HEK293 (cell line): Measurements from ENCODE around the gene RYR2.

Source experiments
- CTCF ChIA-PET: fragments of 350-600 bp; formaldehyde crosslinking; extraction: SDS; loops from one replicate; lab custom pipeline; 2021; ENCODE audit warnings: antibody characterized with exemption; lab: Yijun Ruan, JAX
- POLR2A ChIA-PET: fragments of 300-600 bp; formaldehyde crosslinking; extraction: SDS; loops from one replicate; lab custom pipeline; 2020; ENCODE audit warnings: antibody characterized with exemption, inconsistent platforms; lab: Yijun Ruan, JAX
- H3K27ac ChIP-seq: fragments of 200-500 bp; sonication (Bioruptor generic); 2 replicates; pipeline ENCODE4 v1.5.1; 2014; ENCODE audit warnings: low read depth, low read length, control low read depth, inconsistent platforms; ENCODE audit errors: extremely low read depth
- H3K36me3 ChIP-seq, 2 experiments: fragments of 200-500 bp in 1 of 2; sonication (Bioruptor generic) in 1 of 2; 1 replicate in 1 of 2; 2 replicates in 1 of 2; pipeline ENCODE4 v1.5.1; 2014 to 2017; ENCODE audit warnings: inconsistent platforms in 2 of 2, low read length in 2 of 2; ENCODE audit not compliant: control insufficient read depth in 2 of 2, insufficient read depth in 1 of 2
- H3K4me1 ChIP-seq: fragments of 200-500 bp; sonication (Bioruptor generic); 2 replicates; pipeline ENCODE4 v1.5.1; 2014; ENCODE audit warnings: mild to moderate bottlenecking, low read length, inconsistent platforms; ENCODE audit not compliant: control insufficient read depth, insufficient read depth
- H3K4me3 ChIP-seq: 2 replicates; pipeline ENCODE4 v1.5.1; 2011; ENCODE audit warnings: low read depth, mild to moderate bottlenecking, control low read depth, low read length, moderate library complexity
- H3K9me3 ChIP-seq: fragments of 200-500 bp; sonication (Bioruptor generic); 2 replicates; pipeline ENCODE4 v1.5.1; 2014; ENCODE audit warnings: low read depth, low read length, inconsistent platforms; ENCODE audit not compliant: control insufficient read depth, insufficient read depth
- GFI1B ChIP-seq: fragments of 450-650 bp; formaldehyde crosslinking; IDR thresholded peaks from 2 replicates; pipeline ENCODE4 v1.5.1; 2016; ENCODE audit warnings: missing biosample characterization, missing genetic modification characterization
- KLF8 ChIP-seq: fragments of 450-650 bp; formaldehyde crosslinking; IDR thresholded peaks from 2 replicates; pipeline ENCODE4 v1.5.1; 2016; ENCODE audit warnings: missing biosample characterization, missing genetic modification characterization
- SCRT1 ChIP-seq: fragments of 450-650 bp; formaldehyde crosslinking; IDR thresholded peaks from 2 replicates; pipeline ENCODE4 v1.5.1; 2016; ENCODE audit warnings: missing biosample characterization, missing genetic modification characterization, borderline replicate concordance
- SCRT2 ChIP-seq: fragments of 450-650 bp; formaldehyde crosslinking; IDR thresholded peaks from 2 replicates; pipeline ENCODE4 v1.5.1; 2016; ENCODE audit warnings: missing biosample characterization, missing genetic modification characterization
- ZNF366 ChIP-seq: fragments of 450-650 bp; formaldehyde crosslinking; conservative IDR thresholded peaks from 2 replicates; pipeline ENCODE4 v1.5.1; 2016; ENCODE audit warnings: missing biosample characterization, missing genetic modification characterization
- ZNF404 ChIP-seq: fragments of 450-650 bp; formaldehyde crosslinking; IDR thresholded peaks from 2 replicates; pipeline ENCODE4 v1.5.1; 2017; ENCODE audit warnings: missing biosample characterization, missing genetic modification characterization
- ZNF433 ChIP-seq: fragments of 450-650 bp; formaldehyde crosslinking; IDR thresholded peaks from 2 replicates; pipeline ENCODE4 v1.5.1; 2016; ENCODE audit warnings: missing biosample characterization, missing genetic modification characterization, low read depth
- ZNF549 ChIP-seq: fragments of 450-650 bp; IDR thresholded peaks from 2 replicates; pipeline ENCODE4 v1.5.1; 2018; ENCODE audit warnings: missing biosample characterization, missing genetic modification characterization, mild to moderate bottlenecking, inconsistent platforms, moderate library complexity
- ZNF664 ChIP-seq: fragments of 450-650 bp; formaldehyde crosslinking; IDR thresholded peaks from 2 replicates; pipeline ENCODE4 v1.5.1; 2016; ENCODE audit warnings: missing biosample characterization, missing genetic modification characterization
- ZNF707 ChIP-seq: fragments of 450-650 bp; formaldehyde crosslinking; IDR thresholded peaks from 2 replicates; pipeline ENCODE4 v1.5.1; 2016; ENCODE audit warnings: missing biosample characterization, missing genetic modification characterization
- ZNF776 ChIP-seq: fragments of 450-650 bp; formaldehyde crosslinking; IDR thresholded peaks from 2 replicates; pipeline ENCODE4 v1.5.0; 2017; ENCODE audit warnings: missing biosample characterization, missing genetic modification characterization, borderline replicate concordance
- ZSCAN30 ChIP-seq: fragments of 450-650 bp; IDR thresholded peaks from 2 replicates; pipeline ENCODE4 v1.5.1; 2018; ENCODE audit warnings: missing biosample characterization, mild to moderate bottlenecking, missing genetic modification characterization, moderate library complexity
- TF ChIP-seq, protein P1 (sequence below): fragments of 450-650 bp; formaldehyde crosslinking; IDR thresholded peaks from 2 replicates; pipeline ENCODE4 v1.5.1; 2016; ENCODE audit warnings: missing biosample characterization, missing genetic modification characterization
- TF ChIP-seq, protein P2 (sequence below): fragments of 450-650 bp; formaldehyde crosslinking; IDR thresholded peaks from 2 replicates; pipeline ENCODE4 v1.5.1; 2016; ENCODE audit warnings: missing biosample characterization, missing genetic modification characterization
- TF ChIP-seq, protein P3 (sequence below): fragments of 450-650 bp; formaldehyde crosslinking; IDR thresholded peaks from 2 replicates; pipeline ENCODE4 v1.5.1; 2016; ENCODE audit warnings: missing biosample characterization, missing genetic modification characterization
- TF ChIP-seq, protein P4 (sequence below): fragments of 450-650 bp; formaldehyde crosslinking; IDR thresholded peaks from 2 replicates; pipeline ENCODE4 v1.5.1; 2016; ENCODE audit warnings: missing biosample characterization, missing genetic modification characterization
- TF ChIP-seq, protein P5 (sequence below): fragments of 450-650 bp; formaldehyde crosslinking; IDR thresholded peaks from 2 replicates; pipeline ENCODE4 v1.5.1; 2016; ENCODE audit warnings: missing biosample characterization, missing genetic modification characterization

RYR2 gene

DNA sequence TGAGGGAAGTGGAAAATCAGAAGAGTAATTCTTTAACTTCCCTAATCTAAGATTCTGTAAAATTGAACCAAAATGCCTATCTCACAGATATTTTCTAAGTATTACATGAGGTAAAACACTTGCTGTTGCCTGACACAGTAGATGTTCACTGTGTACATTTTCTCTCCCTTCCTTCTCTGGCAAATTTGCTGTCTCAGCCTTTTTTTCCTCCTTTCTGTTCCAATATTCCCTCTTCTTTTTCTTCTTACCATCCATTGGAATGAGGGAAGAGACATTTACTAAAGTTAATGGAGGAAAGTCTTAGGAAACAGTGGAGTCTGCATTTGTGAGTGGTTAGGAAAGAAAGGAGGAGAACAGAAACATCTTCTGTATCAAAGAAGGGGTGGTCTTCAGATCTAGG is 608.8 kb downstream of the RYR2 start:
- Histone ChIP-seq H3K4me1 (no peaks in the 10 kb centered on the region), H3K36me3 (no peaks in the 10 kb centered on the region), H3K4me3 (no peak overlapping the region), H3K27ac (no peak overlapping the region), H3K9me3 (no peaks in the 10 kb centered on the region)
- ChIA-PET CTCF (no interaction called here), POLR2A (no interaction called here)
- TF ChIP-seq, protein P1, sequence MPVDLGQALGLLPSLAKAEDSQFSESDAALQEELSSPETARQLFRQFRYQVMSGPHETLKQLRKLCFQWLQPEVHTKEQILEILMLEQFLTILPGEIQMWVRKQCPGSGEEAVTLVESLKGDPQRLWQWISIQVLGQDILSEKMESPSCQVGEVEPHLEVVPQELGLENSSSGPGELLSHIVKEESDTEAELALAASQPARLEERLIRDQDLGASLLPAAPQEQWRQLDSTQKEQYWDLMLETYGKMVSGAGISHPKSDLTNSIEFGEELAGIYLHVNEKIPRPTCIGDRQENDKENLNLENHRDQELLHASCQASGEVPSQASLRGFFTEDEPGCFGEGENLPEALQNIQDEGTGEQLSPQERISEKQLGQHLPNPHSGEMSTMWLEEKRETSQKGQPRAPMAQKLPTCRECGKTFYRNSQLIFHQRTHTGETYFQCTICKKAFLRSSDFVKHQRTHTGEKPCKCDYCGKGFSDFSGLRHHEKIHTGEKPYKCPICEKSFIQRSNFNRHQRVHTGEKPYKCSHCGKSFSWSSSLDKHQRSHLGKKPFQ (tag by site-specific recombination) = no peak
- TF ChIP-seq, protein P2, sequence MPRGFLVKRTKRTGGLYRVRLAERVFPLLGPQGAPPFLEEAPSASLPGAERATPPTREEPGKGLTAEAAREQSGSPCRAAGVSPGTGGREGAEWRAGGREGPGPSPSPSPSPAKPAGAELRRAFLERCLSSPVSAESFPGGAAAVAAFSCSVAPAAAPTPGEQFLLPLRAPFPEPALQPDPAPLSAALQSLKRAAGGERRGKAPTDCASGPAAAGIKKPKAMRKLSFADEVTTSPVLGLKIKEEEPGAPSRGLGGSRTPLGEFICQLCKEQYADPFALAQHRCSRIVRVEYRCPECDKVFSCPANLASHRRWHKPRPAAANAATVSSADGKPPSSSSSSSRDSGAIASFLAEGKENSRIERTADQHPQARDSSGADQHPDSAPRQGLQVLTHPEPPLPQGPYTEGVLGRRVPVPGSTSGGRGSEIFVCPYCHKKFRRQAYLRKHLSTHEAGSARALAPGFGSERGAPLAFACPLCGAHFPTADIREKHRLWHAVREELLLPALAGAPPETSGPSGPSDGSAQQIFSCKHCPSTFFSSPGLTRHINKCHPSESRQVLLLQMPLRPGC (tag by site-specific recombination) = no peak
- TF ChIP-seq ZNF664 (tag by site-specific recombination) (no peak), ZNF433 (tag by site-specific recombination) (no peak), ZNF366 (tag by site-specific recombination) (no peak), ZNF404 (no peak), GFI1B (no peak), ZNF707 (tag by site-specific recombination) (no peak)
- TF ChIP-seq, protein P3, sequence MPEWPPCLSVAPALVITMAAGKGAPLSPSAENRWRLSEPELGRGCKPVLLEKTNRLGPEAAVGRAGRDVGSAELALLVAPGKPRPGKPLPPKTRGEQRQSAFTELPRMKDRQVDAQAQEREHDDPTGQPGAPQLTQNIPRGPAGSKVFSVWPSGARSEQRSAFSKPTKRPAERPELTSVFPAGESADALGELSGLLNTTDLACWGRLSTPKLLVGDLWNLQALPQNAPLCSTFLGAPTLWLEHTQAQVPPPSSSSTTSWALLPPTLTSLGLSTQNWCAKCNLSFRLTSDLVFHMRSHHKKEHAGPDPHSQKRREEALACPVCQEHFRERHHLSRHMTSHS (tag by site-specific recombination) = no peak

DNA sequence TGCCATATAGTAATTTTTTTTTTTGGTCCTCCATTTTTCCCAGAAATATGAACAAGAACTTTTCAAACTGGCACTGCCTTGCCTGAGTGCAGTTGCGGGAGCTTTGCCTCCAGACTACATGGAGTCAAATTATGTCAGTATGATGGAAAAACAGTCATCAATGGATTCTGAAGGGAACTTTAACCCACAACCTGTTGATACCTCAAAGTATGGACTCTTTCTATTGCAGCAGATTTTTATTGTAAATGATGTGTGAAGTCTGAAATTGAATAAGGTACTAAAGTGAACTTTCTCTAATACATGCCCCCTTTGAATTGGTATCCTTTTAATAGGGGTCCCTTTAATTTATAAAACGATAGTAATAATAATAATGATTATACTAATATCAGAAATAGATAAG is 613.8 kb downstream of the RYR2 start:
- no peaks in the 10 kb centered on the region for H3K36me3 ChIP-seq
- ChIA-PET POLR2A (no interaction called here), CTCF (interaction anchor here (0.6 to 1.0 kb wide), 2 partner anchors 245 to 736 kb away, joined by 3 read pairs; no protein-coding TSS in a partner anchor)
- H3K9me3 ChIP-seq = no peaks in the 10 kb centered on the region
- TF ChIP-seq SCRT2 (tag by site-specific recombination) = peak; percentile 89
- TF ChIP-seq ZSCAN30 = no peak
- 0 out of 2 replicates have a peak, but pooled peaks have one; percentile 61 for TF ChIP-seq SCRT1 (tag by site-specific recombination)
- H3K27ac ChIP-seq = no peak overlapping the region
- no peaks in the 10 kb centered on the region for H3K4me1 ChIP-seq
- no peak overlapping the region for H3K4me3 ChIP-seq

DNA sequence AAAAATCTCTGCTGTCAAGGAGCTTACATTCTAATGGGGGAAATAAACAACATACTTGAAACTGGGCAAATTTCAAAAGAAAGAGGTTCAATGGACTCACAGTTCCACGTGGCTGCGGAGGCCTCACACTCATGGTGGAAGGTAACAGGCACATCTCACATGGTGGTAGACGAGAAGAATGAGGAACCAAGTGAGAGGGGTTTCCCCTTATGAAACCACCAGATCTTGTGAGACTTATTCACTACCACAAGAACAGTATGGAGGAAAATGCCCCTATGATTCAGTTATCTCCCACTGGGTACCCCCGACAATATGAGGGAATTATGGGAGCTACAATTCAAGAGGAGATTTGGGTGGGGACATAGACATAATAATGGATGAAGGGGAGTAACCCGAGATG is 622.4 kb downstream of the RYR2 start:
- H3K4me3 ChIP-seq = no peak overlapping the region
- H3K9me3 ChIP-seq = no peaks in the 10 kb centered on the region
- H3K27ac ChIP-seq = no peak overlapping the region
- no peaks in the 10 kb centered on the region for H3K36me3 ChIP-seq
- no peak for TF ChIP-seq KLF8
- TF ChIP-seq, protein P4, sequence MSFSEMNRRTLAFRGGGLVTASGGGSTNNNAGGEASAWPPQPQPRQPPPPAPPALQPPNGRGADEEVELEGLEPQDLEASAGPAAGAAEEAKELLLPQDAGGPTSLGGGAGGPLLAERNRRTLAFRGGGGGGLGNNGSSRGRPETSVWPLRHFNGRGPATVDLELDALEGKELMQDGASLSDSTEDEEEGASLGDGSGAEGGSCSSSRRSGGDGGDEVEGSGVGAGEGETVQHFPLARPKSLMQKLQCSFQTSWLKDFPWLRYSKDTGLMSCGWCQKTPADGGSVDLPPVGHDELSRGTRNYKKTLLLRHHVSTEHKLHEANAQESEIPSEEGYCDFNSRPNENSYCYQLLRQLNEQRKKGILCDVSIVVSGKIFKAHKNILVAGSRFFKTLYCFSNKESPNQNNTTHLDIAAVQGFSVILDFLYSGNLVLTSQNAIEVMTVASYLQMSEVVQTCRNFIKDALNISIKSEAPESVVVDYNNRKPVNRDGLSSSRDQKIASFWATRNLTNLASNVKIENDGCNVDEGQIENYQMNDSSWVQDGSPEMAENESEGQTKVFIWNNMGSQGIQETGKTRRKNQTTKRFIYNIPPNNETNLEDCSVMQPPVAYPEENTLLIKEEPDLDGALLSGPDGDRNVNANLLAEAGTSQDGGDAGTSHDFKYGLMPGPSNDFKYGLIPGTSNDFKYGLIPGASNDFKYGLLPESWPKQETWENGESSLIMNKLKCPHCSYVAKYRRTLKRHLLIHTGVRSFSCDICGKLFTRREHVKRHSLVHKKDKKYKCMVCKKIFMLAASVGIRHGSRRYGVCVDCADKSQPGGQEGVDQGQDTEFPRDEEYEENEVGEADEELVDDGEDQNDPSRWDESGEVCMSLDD (tag by site-specific recombination) = no peak
- TF ChIP-seq, protein P5, sequence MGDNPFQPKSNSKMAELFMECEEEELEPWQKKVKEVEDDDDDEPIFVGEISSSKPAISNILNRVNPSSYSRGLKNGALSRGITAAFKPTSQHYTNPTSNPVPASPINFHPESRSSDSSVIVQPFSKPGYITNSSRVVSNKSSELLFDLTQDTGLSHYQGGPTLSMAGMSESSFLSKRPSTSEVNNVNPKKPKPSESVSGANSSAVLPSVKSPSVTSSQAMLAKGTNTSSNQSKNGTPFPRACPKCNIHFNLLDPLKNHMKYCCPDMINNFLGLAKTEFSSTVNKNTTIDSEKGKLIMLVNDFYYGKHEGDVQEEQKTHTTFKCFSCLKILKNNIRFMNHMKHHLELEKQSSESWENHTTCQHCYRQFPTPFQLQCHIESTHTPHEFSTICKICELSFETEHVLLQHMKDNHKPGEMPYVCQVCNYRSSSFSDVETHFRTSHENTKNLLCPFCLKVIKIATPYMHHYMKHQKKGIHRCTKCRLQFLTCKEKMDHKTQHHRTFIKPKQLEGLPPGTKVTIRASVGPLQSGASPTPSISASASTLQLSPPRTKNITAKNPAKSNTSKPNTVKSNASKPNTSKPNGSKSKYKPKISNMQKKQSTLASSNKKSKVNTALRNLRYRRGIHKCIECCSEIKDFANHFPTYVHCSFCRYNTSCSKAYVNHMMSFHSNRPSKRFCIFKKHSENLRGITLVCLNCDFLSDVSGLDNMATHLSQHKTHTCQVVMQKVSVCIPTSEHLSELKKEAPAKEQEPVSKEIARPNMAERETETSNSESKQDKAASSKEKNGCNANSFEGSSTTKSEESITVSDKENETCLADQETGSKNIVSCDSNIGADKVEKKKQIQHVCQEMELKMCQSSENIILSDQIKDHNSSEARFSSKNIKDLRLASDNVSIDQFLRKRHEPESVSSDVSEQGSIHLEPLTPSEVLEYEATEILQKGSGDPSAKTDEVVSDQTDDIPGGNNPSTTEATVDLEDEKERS (tag by site-specific recombination) = no peak
- no peak for TF ChIP-seq ZNF776 (tag by site-specific recombination)
- no peak for TF ChIP-seq ZSCAN30
- no peak for TF ChIP-seq ZNF549 (tag by site-specific recombination)
- CTCF ChIA-PET = interaction anchor here (0.7 to 1.7 kb wide), 4 partner anchors 8 to 156 kb away, joined by 3 to 4 read pairs (median 3); no protein-coding TSS in a partner anchor
- POLR2A ChIA-PET = no interaction called here
- H3K4me1 ChIP-seq = no peaks in the 10 kb centered on the region
